Loucy (cell line): ENCODE results near the gene PDE4A.
"Not testable (repeated sequence)": the region's sequence is repeated elsewhere in the genome, so short reads cannot be mapped to it uniquely, and the experiment has no call there.

ENCODE experiments used
- H2AFZ ChIP-seq: fragments of 200-600 bp; sonication (generic); 2 replicates; pipeline ENCODE4 v1.6.0; 2016; ENCODE audit warnings: antibody characterized with exemption, mild to moderate bottlenecking, low read length, moderate library complexity
- H3F3A ChIP-seq: fragments of 200-600 bp; 2 replicates; pipeline ENCODE4 v1.6.0; 2016; ENCODE audit warnings: antibody characterized with exemption, low read depth, mild to moderate bottlenecking
- H3K27me3 ChIP-seq: fragments of 200-600 bp; sonication (generic); 2 replicates; pipeline ENCODE4 v1.6.1; 2014; ENCODE audit warnings: low read length, mild to moderate bottlenecking; ENCODE audit not compliant: insufficient read depth, poor library complexity, severe bottlenecking
- H3K36me3 ChIP-seq: fragments of 200-600 bp; sonication (generic); 2 replicates; pipeline ENCODE4 v1.6.1; 2016; ENCODE audit warnings: low read length; ENCODE audit not compliant: insufficient read depth
- H3K4me1 ChIP-seq: fragments of 200-600 bp; sonication (generic); 2 replicates; pipeline ENCODE4 v1.5.1; 2014; ENCODE audit warnings: low read length, mild to moderate bottlenecking; ENCODE audit not compliant: insufficient read depth, poor library complexity, severe bottlenecking
- H3K4me2 ChIP-seq: fragments of 200-600 bp; sonication (generic); 2 replicates; pipeline ENCODE4 v1.6.0; 2014; ENCODE audit warnings: antibody characterized with exemption, low read length, low read depth, mild to moderate bottlenecking; ENCODE audit not compliant: poor library complexity, severe bottlenecking
- H3K4me3 ChIP-seq: fragments of 200-600 bp; sonication (generic); 2 replicates; pipeline ENCODE4 v1.5.1; 2014; ENCODE audit warnings: low read length, mild to moderate bottlenecking, mixed read lengths; ENCODE audit not compliant: poor library complexity, severe bottlenecking
- H3K79me2 ChIP-seq: fragments of 200-600 bp; sonication (generic); 2 replicates; pipeline ENCODE4 v1.6.1; 2014; ENCODE audit warnings: low read length; ENCODE audit not compliant: insufficient read depth
- H3K9ac ChIP-seq: fragments of 200-600 bp; sonication (generic); 2 replicates; pipeline ENCODE4 v1.6.0; 2014; ENCODE audit warnings: mild to moderate bottlenecking, low read depth, low read length, moderate library complexity; ENCODE audit not compliant: poor library complexity, severe bottlenecking
- H3K9me2 ChIP-seq: fragments of 200-600 bp; sonication (generic); replicated peaks from 2 replicates; pipeline ENCODE4 v1.6.1; 2016; ENCODE audit warnings: low read depth, low read length, mixed read lengths
- H3K9me3 ChIP-seq: fragments of 200-600 bp; sonication (generic); 2 replicates; pipeline ENCODE4 v1.6.1; 2014; ENCODE audit warnings: mild to moderate bottlenecking, antibody characterized with exemption, low read length, low read depth; ENCODE audit not compliant: insufficient read depth
- H4K20me1 ChIP-seq: fragments of 200-600 bp; sonication (generic); 2 replicates; pipeline ENCODE4 v1.6.0; 2014; ENCODE audit warnings: antibody characterized with exemption, low read length, mild to moderate bottlenecking; ENCODE audit not compliant: insufficient read depth, poor library complexity, severe bottlenecking
- EZH2phosphoT487 ChIP-seq: fragments of 200-600 bp; IDR thresholded peaks from 2 replicates; pipeline ENCODE4 v1.6.1; 2018; ENCODE audit warnings: antibody characterized with exemption, mild to moderate bottlenecking, moderate library complexity, borderline replicate concordance
- TF ChIP-seq, protein P1 (sequence below): fragments of 200-600 bp; sonication (generic); conservative IDR thresholded peaks from 2 replicates; pipeline ENCODE4 v1.5.1; 2014; ENCODE audit warnings: mild to moderate bottlenecking, antibody characterized with exemption, low read length

Gene PDE4A

DNA sequence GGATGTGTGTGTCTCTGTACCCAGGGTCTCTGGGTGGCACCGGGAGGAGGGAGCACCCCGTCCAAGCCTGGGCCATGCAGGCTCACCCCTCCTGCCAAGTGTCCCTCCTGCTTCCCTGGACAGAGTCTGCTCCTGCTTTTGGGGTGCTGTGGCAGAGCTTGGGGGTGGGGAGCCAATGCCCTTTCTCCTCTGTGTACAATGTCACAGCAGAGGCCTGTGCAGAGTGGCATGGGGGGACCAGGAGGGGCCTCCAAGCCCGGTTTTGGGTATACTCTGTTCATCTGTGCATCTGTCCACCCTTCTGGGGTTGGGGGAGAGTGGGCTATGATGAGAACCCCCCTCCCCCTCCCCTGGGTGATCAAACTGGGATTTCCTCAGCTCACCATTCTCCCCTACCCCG, 33.5 kb downstream of the PDE4A start:
- Histone ChIP-seq H3K79me2 (no peaks in the 10 kb centered on the region), H3K4me2 (no peak overlapping the region), H4K20me1 (no peaks in the 10 kb centered on the region), H3K9ac (no peak overlapping the region), H3K4me3 (no peak overlapping the region), H3K4me1 (peaks cover 3% of the 10 kb centered on the region), H3K27me3 (no peaks in the 10 kb centered on the region), H3F3A (no peaks in the 10 kb centered on the region), H3K9me3 (no peaks in the 10 kb centered on the region), H2AFZ (no peak overlapping the region), H3K9me2 (no peaks in the 10 kb centered on the region), H3K36me3 (no peaks in the 10 kb centered on the region)
- TF ChIP-seq, protein P1, sequence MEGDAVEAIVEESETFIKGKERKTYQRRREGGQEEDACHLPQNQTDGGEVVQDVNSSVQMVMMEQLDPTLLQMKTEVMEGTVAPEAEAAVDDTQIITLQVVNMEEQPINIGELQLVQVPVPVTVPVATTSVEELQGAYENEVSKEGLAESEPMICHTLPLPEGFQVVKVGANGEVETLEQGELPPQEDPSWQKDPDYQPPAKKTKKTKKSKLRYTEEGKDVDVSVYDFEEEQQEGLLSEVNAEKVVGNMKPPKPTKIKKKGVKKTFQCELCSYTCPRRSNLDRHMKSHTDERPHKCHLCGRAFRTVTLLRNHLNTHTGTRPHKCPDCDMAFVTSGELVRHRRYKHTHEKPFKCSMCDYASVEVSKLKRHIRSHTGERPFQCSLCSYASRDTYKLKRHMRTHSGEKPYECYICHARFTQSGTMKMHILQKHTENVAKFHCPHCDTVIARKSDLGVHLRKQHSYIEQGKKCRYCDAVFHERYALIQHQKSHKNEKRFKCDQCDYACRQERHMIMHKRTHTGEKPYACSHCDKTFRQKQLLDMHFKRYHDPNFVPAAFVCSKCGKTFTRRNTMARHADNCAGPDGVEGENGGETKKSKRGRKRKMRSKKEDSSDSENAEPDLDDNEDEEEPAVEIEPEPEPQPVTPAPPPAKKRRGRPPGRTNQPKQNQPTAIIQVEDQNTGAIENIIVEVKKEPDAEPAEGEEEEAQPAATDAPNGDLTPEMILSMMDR: no peak
- TF ChIP-seq EZH2phosphoT487: no peak

GRCh38 chr19:10454267-10454666, 33.9 kb downstream of the PDE4A start:
- Histone ChIP-seq H3K79me2 (no peaks in the 10 kb centered on the region), H3K27me3 (no peaks in the 10 kb centered on the region), H3K4me3 (no peak overlapping the region), H2AFZ (no peak overlapping the region), H4K20me1 (no peaks in the 10 kb centered on the region), H3K4me2 (no peak overlapping the region), H3K4me1 (peaks cover 3% of the 10 kb centered on the region), H3K9me3 (no peaks in the 10 kb centered on the region), H3K9ac (no peak overlapping the region), H3K9me2 (no peaks in the 10 kb centered on the region), H3K36me3 (no peaks in the 10 kb centered on the region), H3F3A (no peaks in the 10 kb centered on the region)
- TF ChIP-seq, protein P1: no peak
- TF ChIP-seq EZH2phosphoT487: no peak

- H3K27me3 ChIP-seq, H2AFZ ChIP-seq, H3K4me3 ChIP-seq, H3K79me2 ChIP-seq, H3K4me1 ChIP-seq, H3K9me2 ChIP-seq, H3K4me2 ChIP-seq, H3K9me3 ChIP-seq, H3K36me3 ChIP-seq, H3K9ac ChIP-seq, H4K20me1 ChIP-seq, H3F3A ChIP-seq: not testable (repeated sequence)
Observed at GRCh38 chr19:10458733-10459132, 38.4 kb downstream of the PDE4A start.

GRCh38 chr19:10460714-10461046, 40.3 kb downstream of the PDE4A start:
- no peaks in the 10 kb centered on the region for H3K79me2 ChIP-seq
- H3K4me1 ChIP-seq: peaks cover 3% of the 10 kb centered on the region
- H3K4me2 ChIP-seq: no peak overlapping the region
- no peak overlapping the region for H3K9ac ChIP-seq
- no peaks in the 10 kb centered on the region for H3K9me2 ChIP-seq
- H3K4me3 ChIP-seq: no peak overlapping the region
- H3K36me3 ChIP-seq: no peaks in the 10 kb centered on the region
- TF ChIP-seq, protein P1: no peak
- TF ChIP-seq EZH2phosphoT487: no peak
- H3K9me3 ChIP-seq: no peaks in the 10 kb centered on the region
- H2AFZ ChIP-seq: no peak overlapping the region
- H3K27me3 ChIP-seq: no peaks in the 10 kb centered on the region
- no peaks in the 10 kb centered on the region for H4K20me1 ChIP-seq
- no peaks in the 10 kb centered on the region for H3F3A ChIP-seq
